Thymus (tissue), 11 donors: Measurements from ENCODE around the gene PHF14. TPM values are rescaled to one million over a fixed set of nuclear protein-coding genes. Genes with fewer than 3 reads are reported as not detected.

Experiments
- DNase-seq, 9 donors: peaks; one replicate each; pipeline ENCODE4 v3.0.0-alpha.2; 2013; ENCODE audit warnings: low spot score in 9 of 9, low read depth in 6 of 9, missing footprints in 1 of 9
- H3K27ac ChIP-seq, 2 donors: one replicate each; pipeline ENCODE4 v1.5.1; 2013; ENCODE audit warnings: control low read depth in 1 of 2, low read depth in 1 of 2, low read length in 1 of 2, mild to moderate bottlenecking in 1 of 2, moderate library complexity in 1 of 2
- H3K27me3 ChIP-seq, 2 donors: one replicate each; pipeline ENCODE4 v1.5.1; 2013; ENCODE audit warnings: low read length in 1 of 2; ENCODE audit not compliant: control insufficient read depth in 2 of 2, insufficient read depth in 1 of 2
- H3K36me3 ChIP-seq, 2 donors: one replicate each; pipeline ENCODE4 v1.5.1; 2013; ENCODE audit warnings: low read length in 1 of 2, mild to moderate bottlenecking in 1 of 2, moderate library complexity in 1 of 2; ENCODE audit not compliant: control insufficient read depth in 2 of 2, insufficient read depth in 2 of 2
- H3K4me1 ChIP-seq, 2 donors: one replicate each; pipeline ENCODE4 v1.5.1; 2013; ENCODE audit warnings: low read length in 2 of 2; ENCODE audit not compliant: control insufficient read depth in 2 of 2, insufficient read depth in 2 of 2
- H3K4me3 ChIP-seq, 2 donors: one replicate each; pipeline ENCODE4 v1.5.1; 2013; ENCODE audit warnings: low read length in 2 of 2, control low read depth in 1 of 2, mild to moderate bottlenecking in 1 of 2
- H3K9me3 ChIP-seq, 2 donors: one replicate each; pipeline ENCODE4 v1.5.1; 2013; ENCODE audit warnings: low read length in 1 of 2, mild to moderate bottlenecking in 1 of 2; ENCODE audit not compliant: control insufficient read depth in 2 of 2, insufficient read depth in 1 of 2
- WGBS: extraction: QIAGEN DNeasy Blood & Tissue Kit; methylation state at CpG from one replicate; pipeline ENCODE4 v1.1.7; 2013; 5-methylcytosine and 5-hydroxymethylcytosine counted together
- polyA plus RNA-seq: library from polyadenylated mRNA; stranded (reverse); fragments of 200-250 nt; gene quantifications from one replicate; pipeline ENCODE4 v1.2.3, GENCODE V29; 2013
- total RNA-seq: library from RNA; stranded (reverse); fragments of 120-200 nt; gene quantifications from one replicate; pipeline ENCODE4 v1.2.4, GENCODE V29; 2013
- donor health status: healthy.

PHF14 gene
- total and polyA plus RNA-seq, 2 donors, result 48.2 to 57.3 TPM

DNA sequence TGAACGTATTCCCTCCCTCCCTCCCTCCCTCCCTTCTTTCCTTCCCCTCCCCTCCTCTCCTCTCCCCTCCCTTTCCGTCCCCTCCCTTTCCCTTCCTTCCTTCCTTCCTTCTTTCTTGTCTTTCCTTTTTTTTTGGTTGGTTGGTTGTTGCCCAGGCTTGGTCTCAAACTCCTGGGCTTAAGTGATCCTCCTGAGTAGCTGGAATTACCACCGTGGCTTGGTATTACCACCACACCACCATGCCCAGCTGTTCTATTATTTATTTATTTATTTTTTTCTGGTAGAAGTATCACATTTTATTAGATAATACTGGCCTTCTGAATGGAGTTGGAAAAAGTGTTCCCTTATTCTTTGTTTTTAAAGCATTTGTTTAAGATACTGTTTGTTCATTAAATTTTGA, 95.9 kb downstream of the PHF14 start:
- no peaks in the 10 kb centered on the region for H3K27me3 ChIP-seq
- no peak for DNase-seq
- H3K4me1 ChIP-seq, result no peaks in the 10 kb centered on the region
- peaks cover 0 to 13% of the 10 kb centered on the region in 2 donors for H3K36me3 ChIP-seq
- no peak overlapping the region for H3K27ac ChIP-seq
- H3K9me3 ChIP-seq, result no peaks in the 10 kb centered on the region
- WGBS, result 95% methylated on average over 3 of the region's 3 CpGs
- no peak overlapping the region for H3K4me3 ChIP-seq

- no peaks in the 10 kb centered on the region for H3K27me3 ChIP-seq
- DNase-seq, result no peak
- no peaks in the 10 kb centered on the region for H3K4me1 ChIP-seq
- no peak overlapping the region for H3K4me3 ChIP-seq
- WGBS, result 92% methylated on average over 2 of the region's 2 CpGs
- H3K9me3 ChIP-seq, result no peaks in the 10 kb centered on the region
- H3K36me3 ChIP-seq, result peaks cover 0 to under 1% of the 10 kb centered on the region in 2 donors
- no peak overlapping the region for H3K27ac ChIP-seq
Observed at GRCh38 chr7:11077816-11078215, 104.1 kb downstream of the PHF14 start.

- no peak overlapping the region for H3K27ac ChIP-seq
- H3K4me3 ChIP-seq, result no peak overlapping the region
- WGBS, result 96% methylated on average over 4 of the region's 4 CpGs
- no peaks in the 10 kb centered on the region for H3K27me3 ChIP-seq
- no peaks in the 10 kb centered on the region for H3K9me3 ChIP-seq
- no peaks in the 10 kb centered on the region for H3K36me3 ChIP-seq
- H3K4me1 ChIP-seq, result no peaks in the 10 kb centered on the region
- no peak for DNase-seq
Observed at GRCh38 chr7:11078247-11078834, 104.7 kb downstream of the PHF14 start.

GRCh38 chr7:11079907-11080306, 106.2 kb downstream of the PHF14 start:
- Histone ChIP-seq H3K9me3 (no peaks in the 10 kb centered on the region), H3K27me3 (no peaks in the 10 kb centered on the region), H3K27ac (no peak overlapping the region), H3K4me3 (no peak overlapping the region), H3K36me3 (no peaks in the 10 kb centered on the region), H3K4me1 (no peaks in the 10 kb centered on the region)
- WGBS, result 90% methylated on average over 4 of the region's 4 CpGs
- no peak for DNase-seq

DNA sequence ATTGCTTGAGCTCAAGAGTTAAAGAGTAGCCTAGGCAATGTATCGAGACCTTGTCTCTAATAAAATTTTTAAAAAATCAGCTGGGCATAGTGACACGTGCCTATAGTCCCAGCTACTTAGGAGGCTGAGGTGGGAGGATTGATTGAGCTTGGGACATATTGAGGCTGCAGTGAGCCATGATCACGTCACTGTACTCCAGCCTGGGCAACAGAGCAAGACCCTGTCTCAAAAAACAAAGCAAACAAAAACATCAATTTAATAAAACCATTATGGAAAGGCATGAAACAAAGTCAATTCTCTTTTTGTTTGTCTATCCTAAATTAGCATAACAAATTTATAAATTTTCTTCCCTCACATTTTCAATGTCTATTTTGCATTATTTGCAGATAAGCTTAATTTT, 108.4 kb downstream of the PHF14 start:
- H3K36me3 ChIP-seq, result peaks cover 0 to 3% of the 10 kb centered on the region in 2 donors
- DNase-seq, result no peak
- H3K4me3 ChIP-seq, result no peak overlapping the region
- no peak overlapping the region for H3K27ac ChIP-seq
- H3K27me3 ChIP-seq, result no peaks in the 10 kb centered on the region
- over 99% methylated on average over 3 of the region's 3 CpGs for WGBS
- no peaks in the 10 kb centered on the region for H3K9me3 ChIP-seq
- no peaks in the 10 kb centered on the region for H3K4me1 ChIP-seq

DNA sequence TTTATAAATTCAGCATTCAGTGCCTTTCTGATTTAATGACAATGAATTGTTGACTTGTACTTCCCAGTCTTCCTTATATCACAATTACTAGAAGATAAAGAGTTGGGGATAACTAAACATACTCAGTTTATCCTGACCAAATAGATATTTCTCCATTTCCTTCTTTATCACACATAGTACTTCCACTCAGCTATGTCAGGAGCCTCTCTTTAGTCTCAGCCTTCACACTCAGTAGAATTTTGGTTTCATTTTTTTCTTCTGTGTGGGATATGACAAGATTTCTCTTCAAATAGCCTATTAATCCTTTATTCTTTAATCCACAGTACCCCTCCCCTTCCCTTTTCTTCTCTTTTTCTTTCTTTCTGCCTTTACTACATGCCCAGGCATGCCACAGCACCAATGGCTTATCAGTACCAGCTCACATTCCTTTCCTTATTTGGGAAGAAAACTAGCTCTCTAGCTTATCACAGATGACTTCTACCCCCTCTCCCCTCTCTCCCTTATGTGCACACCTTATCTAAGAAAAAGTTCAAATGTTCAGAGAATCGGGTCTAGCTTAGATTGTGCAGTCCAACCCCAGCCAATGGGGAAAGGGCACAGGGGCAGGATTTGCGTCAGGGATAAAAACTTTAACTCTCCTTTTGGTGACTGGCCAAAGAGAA, 109.0 kb downstream of the PHF14 start:
- Histone ChIP-seq H3K36me3 (peaks cover 0 to 3% of the 10 kb centered on the region in 2 donors), H3K9me3 (no peaks in the 10 kb centered on the region), H3K27me3 (no peaks in the 10 kb centered on the region), H3K4me3 (no peak overlapping the region), H3K4me1 (no peaks in the 10 kb centered on the region), H3K27ac (no peak overlapping the region)
- no peak for DNase-seq
- WGBS, result 97% methylated on average over 2 of the region's 2 CpGs

GRCh38 chr7:11083214-11083568, 109.5 kb downstream of the PHF14 start:
- Histone ChIP-seq H3K27me3 (no peaks in the 10 kb centered on the region), H3K4me3 (no peak overlapping the region), H3K9me3 (no peaks in the 10 kb centered on the region), H3K4me1 (no peaks in the 10 kb centered on the region), H3K27ac (no peak overlapping the region), H3K36me3 (peaks cover 0 to 4% of the 10 kb centered on the region in 2 donors)
- no peak for DNase-seq
- 99% methylated on average over 7 of the region's 7 CpGs for WGBS

- H3K4me3 ChIP-seq, result no peak overlapping the region
- 76% methylated on average over 2 of the region's 2 CpGs for WGBS
- peaks cover 0 to 3% of the 10 kb centered on the region in 2 donors for H3K36me3 ChIP-seq
- H3K27ac ChIP-seq, result no peak overlapping the region
- no peak for DNase-seq
- no peaks in the 10 kb centered on the region for H3K4me1 ChIP-seq
- H3K9me3 ChIP-seq, result no peaks in the 10 kb centered on the region
- H3K27me3 ChIP-seq, result no peaks in the 10 kb centered on the region
Observed at GRCh38 chr7:11104578-11104977, 130.9 kb downstream of the PHF14 start.

DNA sequence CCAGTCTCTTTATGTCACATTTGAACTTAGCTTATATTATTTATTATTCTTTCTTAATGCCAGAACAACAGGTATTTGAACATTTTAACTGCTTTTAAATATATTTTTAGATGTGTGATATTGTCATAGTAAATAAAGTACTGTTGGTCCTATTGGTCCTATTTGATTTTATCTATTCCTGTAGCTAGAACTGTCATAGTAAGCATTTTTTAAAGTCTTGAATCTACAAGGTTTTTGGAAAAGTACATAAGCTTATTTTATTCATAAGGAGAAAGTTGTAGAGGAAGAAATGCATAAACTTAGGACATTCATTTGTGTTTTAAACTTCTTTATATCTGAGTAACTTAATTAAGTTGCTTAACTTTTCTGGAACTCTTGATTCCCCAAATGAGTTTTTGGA, 136.0 kb downstream of the PHF14 start:
- no peak for DNase-seq
- Histone ChIP-seq H3K4me3 (no peak overlapping the region), H3K27me3 (no peaks in the 10 kb centered on the region), H3K9me3 (no peaks in the 10 kb centered on the region), H3K4me1 (no peaks in the 10 kb centered on the region), H3K36me3 (peaks cover 0 to 5% of the 10 kb centered on the region in 2 donors), H3K27ac (no peak overlapping the region)
